ENCODE results near the gene SCFD1.
"Not testable (repeated sequence)": the region's sequence is repeated elsewhere in the genome, so short reads cannot be mapped to it uniquely, and the experiment has no call there.

SCFD1 gene

DNA sequence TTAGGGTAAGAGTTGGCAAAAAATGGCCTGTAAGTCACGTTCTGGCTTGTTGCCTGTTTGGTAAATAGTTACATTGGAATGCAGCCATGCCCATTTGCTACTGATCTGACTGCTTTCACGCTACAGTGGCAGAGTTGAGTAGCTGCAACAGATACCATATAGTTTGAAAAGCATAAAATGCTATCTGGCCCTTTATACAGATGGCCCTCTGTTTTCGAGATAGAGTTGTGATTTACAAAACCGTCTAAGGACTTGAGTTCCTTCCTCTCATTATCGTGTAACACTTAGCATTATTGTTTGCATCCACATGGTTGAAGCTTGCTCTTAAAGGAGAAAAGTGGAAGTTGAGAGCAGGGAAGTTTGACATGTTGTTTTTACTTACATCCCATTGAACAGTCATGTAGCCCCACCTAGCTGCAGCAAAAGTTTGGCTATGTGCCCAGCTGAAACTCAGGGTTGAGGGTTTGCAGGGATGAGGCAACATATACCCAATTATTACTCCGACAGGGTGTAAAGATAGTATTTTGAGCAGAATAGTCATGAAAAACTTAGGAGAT is 11.3 kb upstream of the SCFD1 start:
- peak in 19 of 58 donors; percentile 1 to 48 (median 17) for DNase-seq

DNA sequence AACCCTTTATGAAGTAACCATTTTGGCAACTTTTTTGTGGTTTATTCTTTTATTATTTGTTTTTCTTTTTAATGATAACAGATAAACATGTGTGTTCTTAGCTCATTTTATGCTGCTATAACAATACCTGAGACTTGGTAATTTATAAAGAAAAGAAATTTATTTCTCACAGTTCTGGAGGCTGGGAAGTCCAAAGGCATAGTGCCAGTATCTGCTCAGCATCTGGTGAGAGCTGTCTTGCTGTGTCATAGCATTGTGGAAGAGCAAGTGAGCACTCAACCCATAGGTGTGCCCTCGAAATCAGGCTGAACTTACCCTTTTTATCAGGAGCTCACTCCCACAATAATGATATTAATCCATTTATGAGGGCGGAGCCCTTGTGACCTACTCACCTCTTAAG is 8.0 kb upstream of the SCFD1 start:
- no peak for DNase-seq

DNA sequence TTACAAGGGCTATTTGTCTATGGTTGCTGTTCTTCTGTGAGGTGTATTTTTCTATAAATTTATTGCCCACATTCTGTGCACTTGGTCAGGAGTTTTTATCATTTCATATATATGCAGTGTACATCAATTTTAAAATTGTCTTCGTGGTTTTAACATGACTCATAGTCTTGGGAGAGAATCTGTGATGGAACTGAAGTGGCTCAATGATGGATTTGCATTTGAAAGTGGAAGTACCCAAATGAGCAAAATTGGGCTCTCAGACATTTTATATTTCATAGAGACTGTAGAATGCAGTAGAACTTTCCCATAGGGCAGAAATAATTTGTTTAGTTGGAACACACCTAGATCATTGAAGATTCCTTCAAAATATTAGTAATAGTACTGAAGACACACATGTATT is 1.9 kb upstream of the SCFD1 start:
- no peak for DNase-seq

DNA sequence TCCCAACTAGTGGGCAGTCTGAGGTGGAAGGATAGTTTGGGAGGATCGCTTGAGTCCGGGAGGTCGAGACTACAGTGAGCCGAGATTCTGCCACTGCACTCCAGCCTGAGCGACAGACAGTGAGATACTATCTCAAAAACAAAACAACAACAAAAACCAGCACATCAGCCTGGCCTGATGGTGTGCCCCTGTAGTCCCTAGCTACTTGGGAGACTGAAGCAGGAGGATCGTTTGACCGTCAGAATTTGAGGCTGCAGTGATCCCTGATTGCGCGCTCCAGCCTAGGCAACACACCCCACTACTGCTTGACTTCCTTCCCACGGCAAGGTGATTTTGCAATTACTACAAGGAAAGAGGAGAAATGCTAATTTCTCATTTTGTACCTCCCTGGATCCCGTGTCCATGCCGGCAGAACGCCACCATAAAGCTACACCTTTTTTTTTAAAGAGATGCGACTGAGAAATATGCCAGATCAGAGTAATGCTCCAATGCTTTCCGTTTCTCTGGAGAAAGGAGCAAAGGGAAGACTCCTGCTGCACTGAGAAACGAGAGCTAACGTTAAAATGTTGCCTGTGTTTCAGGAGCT is 672 bp upstream of the SCFD1 start:
- peak in 13 of 58 donors; percentile 5 to 67 (median 16) for DNase-seq

DNA sequence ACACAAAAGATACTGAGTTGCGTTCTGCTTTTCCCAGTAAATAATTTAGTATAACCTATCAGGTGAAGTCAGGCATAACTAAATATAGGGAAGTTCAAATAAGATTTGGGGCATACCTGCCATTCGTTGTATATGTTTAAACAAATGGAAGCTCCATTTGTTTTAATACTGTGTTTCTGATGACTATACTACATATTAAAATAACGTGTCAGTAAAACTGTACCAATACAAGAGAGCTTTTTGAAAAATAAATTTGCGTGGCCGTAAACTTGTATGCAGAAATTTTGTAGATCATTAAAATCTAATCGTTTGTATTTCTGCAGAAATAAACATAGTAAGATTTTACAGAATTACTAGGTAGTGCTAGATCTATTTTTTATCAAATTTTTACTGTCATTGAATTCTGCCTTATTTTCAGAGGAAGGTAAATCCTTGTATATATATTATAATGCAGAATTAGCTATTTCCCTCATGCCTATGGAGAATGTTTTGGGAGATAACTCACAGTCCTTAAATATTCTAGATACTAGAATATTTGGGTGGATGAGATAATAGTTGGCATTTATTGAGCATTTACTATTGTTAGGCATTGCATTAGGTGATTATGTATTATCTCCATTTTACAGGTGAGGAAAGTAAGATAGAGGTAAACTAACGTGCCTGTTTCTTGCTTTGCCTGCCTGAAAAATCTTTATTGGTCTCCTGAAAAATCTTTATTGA is 1.5 kb downstream of the SCFD1 start:
- DNase-seq, result no peak

DNA sequence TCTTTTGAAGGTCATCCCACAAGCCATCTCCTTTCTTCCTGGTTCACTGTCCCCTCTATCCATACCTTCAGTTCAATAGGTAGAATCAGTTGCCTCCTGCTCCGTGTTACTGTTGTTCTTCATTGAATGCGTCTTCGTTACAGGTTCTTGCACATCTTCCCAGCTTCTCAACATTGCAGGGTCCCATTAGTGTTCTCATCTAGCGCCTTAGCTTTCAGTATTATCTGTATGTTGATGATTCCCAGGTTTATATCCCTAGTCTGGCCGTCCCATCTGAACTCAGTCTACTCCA is 2.0 kb downstream of the SCFD1 start:
- DNase-seq, result no peak

DNA sequence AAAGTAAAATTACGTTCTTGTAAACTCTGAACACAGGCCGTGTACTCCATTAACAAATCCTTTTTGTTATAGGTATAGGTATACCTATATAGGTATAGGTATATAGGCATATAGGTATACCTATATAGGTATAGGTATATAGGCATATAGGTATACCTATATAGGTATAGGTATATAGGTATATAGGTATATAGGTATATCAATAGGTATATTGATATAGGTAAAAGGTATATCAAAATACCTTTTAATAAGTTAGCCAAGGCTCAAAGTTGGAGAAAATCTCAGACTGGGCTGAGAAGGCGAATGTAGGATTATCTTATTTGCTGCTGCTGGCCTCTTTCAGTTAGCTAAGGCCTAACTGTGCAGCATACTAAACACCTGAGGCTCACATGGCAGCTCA is 3.4 kb downstream of the SCFD1 start:
- DNase-seq, result no peak

DNA sequence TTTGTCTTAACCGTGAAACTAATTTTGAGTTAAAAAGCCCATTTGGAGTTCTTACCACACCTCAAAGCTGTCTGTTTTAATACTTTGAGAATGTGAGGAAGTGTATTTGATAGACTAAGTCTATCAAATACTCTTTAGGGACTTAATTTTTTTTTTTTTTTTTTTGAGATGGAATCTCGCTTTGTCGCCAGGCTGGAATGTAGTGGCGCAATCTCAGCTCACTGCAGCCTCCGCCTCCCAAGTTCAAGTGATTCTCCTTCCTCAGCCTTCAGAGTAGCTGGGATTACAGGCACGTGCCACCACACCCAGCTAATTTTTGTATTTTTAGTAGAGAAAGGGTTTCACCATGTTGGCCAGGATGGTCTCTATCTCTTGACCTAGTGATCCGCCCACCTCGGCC is 7.3 kb downstream of the SCFD1 start:
- not testable (repeated sequence) for DNase-seq

DNA sequence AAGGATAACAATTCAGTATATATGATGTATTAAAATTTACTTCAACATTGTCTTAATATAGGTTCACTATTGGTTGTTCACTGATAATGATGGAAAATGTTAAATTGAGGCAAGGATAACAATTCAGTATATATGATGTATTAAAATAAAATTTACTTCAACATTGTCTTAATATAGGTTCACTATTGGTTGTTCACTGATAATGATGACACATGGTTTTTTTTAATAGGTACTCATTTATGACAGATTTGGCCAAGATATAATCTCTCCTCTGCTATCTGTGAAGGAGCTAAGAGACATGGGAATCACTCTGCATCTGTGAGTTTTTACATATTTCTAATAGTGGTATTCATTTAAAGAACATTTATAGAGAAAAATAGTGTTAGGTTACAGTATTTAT is 8.1 kb downstream of the SCFD1 start:
- no peak for DNase-seq

DNA sequence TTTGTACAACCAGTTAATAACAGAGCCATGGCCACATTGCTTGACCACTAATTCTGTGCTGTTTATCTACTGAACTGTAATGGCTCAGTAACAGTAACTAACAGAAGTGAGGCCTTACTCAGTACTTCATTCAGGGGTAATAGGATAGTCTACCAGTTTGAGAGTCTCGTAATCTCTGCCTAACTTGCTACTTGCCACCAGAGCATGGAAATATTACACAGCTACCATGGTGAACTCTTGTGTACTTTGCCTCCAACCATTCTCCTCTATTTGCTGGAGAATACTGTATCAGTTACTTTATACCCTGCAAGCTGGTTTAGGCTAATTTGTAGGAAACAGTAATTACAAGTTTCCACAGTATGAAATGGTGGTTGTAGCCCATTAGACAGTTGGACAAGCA is 10.6 kb downstream of the SCFD1 start:
- no peak for DNase-seq

DNA sequence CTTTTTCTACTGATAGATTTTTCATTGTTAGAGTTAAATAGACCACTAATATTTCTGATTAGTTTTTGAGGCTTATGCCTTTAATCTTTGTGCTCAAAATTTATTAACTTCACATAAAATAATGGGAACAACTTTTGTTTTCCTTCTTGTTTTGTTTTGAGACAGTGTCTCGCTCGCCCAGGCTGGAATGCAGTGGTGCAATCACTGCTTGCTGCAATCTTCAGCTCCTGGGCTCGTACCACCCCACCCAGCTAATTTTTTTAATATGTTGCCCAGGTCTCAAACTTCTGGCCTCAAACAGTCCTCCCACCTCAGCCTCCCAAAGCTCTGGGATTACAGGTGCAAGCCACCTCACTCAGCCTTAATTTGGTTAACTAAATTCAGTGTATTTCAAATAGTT is 16.8 kb downstream of the SCFD1 start:
- DNase-seq, result no peak

DNA sequence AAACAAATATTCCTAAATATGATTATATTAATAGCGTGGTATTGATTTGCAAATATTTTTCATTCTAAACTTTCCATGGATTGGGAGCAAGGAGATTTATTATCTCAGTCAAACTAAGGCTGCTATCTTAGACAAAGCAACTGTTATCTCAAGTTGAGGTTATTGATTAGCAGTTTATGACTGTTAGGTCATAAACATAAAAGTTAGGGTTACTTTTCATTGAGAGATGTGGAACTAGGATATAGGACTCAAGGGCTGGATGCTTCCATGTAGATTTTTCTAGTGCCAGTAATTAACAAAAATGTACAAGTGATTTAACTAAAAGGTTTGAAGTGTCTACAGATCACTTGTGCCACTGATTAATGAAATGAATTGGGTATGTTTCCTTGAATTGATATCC is 19.1 kb downstream of the SCFD1 start:
- no peak for DNase-seq

DNA sequence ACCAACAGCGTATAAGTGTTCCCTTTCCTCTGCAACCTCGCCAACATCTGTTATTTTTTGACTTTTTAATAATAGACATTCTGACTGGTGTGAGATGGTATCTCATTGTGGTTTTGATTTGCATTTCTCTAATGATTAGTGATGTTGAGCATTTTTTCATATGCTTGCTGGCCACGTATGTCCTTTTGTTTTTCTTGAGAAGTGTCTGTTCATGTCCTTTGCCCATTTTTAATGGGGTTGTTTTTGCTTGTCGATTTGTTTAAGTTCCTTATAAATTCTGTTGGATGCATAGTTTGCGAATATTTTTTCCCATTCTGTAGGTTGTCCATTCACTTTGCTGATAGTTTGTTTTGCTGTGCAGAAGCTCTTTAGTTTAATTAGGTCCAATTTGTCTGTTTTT is 22.3 kb downstream of the SCFD1 start:
- not testable (repeated sequence) for DNase-seq

DNA sequence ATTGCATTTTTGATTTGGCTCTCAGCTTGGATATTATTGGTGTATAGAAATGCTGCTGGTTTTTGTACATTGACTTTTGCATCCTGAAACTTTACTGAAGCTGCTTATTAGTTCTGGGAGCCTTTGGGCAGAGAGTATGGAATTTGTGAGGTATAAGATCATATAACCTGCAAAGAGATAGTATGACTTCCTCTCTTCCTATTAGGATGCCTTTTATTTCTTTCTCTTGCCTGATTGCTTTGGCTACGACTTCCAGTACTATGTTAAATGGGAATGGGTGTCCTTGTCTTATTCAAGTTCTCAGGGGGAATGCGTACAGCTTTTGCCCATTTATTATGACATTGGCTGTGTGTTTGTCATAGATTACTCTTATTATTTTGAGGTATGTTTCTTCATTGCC is 23.5 kb downstream of the SCFD1 start:
- DNase-seq, result no peak

DNA sequence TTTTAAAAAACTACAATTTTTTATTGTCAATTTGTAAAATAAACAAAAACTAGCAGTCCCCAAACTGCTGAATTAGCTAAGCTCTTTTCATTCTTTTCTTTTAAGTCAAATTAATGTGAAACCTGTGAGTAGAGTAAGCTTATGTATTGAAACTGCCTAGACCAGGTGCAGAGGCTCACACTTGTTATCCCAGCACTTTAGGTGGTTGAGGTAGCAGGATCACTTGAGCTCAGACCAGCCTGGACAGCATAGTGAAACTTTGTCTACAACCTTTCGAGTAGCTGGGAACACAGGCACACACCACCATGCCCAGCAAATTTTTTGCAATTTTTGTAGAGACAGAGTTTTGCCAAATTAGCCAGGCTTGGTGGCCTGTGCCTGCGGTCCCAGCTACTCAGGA is 26.4 kb downstream of the SCFD1 start:
- no peak for DNase-seq

DNA sequence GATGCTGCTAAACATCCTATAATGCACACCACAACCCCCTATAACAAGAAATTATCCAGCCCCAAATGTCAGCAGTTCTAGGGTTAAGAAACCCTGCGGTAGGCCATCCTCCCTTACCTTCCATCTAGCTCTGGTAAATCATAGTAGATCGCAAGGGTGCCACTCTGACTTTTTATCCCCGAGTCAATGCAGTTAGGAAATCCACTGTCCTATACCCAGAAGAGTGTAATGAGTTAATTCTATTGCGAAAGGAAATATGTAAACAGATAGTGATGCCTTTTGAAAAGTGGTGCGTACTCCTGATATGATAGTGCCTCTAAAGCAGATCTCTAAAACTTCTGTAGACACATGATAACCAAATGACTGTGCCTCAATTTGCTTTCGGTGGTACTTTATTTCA is 29.8 kb downstream of the SCFD1 start:
- DNase-seq, result no peak

DNA sequence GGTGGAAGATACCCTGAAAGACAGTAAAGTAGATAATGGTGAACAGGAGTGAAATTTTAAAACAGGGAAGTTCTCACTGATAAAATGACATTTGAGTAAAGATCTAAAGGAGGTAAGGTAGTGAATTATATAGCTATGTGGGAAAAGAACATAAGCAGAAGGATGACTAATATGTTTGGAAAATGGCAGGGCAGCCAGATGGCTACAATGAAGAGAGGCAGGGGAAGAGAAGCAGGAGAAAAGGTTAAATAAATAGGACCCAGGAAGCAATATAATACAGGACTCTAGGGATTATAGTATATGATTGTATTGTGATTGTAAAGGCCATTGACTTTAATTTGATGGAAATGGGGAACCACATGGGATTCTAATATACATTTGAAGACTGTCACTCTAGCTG is 33.0 kb downstream of the SCFD1 start:
- no peak for DNase-seq

DNA sequence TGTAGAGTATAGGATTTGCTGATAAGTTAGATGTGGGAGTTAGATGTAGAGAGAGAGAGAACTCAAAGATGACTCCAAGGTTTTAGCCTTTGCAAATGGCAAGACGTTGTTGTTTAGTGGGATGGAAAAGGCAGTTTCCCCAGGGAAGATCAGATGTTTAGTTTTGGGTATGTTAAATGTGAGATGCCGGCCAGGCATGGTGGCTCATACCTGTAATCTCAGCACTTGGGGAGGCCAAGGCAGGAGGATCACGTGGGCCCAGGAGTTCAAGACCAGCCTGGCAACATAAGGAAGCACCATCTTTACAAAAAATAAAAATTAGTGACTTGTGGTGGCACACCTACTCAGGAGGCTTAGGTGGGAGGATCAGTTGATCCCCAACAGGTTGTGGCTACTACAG is 33.5 kb downstream of the SCFD1 start:
- no peak for DNase-seq

DNA sequence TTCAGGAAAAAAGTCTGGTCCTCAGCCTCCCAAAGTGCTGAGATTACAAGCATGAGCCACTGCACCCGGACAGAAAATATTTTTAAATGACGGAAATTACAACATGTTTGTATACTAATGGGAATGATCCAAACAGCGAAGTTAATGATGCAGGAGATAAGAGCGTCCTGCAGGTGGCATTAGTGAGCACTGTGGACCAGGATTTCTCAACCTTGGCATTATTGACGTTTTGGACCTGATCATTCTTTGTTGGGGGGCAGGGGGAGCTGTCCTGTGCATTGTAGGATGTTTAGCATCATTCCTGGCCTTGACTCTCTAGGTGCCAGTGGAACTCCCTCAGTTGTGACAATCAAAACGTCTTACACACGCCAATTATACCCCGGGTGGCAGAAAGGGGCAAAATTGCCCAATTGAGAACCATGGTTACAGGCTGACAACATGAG is 34.1 kb downstream of the SCFD1 start:
- DNase-seq, result peak in 5 of 58 donors; percentile 0 to 6 (median 2)

DNA sequence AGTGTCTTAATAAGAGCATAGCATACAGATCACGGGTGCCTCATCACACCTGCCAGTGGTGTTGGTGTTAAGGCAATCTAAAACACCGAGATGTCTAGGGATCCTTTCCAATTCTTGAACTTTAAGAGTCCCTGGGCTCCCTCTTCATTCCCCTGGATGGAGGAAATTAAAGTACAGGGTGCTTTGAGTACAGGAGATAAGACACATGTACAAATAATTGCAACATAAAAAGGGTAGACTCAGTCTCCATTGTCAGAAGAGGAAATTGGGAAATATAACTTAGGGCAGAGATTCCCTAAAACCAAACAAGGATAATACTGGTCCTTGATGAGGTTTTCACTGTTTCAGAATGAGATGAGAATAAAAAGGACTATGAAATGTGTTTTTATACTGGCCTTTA is 34.9 kb downstream of the SCFD1 start:
- no peak for DNase-seq

DNA sequence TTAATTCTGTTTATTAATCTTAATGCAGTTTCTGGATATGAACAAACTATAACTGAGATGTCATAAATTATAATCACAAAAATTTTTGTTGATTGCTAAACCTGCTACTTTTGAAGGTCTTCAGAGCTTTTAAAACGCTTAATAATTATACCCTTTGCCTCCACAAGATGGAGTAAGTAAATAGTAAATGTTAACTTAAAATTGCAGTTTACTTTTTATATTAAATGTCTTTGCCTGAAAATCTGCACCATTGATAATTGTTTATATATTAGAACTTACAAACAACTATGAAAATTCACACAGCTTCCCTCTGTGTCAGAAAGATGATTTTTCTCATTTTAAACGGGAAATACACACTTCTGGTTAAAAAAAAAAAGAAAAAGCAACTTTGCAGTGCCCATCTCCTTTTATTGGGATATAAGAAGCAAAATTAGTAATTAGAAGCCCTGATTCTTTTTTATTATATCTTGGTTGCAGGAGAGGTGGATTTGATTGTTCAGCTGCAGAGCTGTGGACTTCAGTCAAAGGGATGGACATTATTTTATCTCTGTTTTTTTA is 35.6 kb downstream of the SCFD1 start:
- DNase-seq, result no peak

DNA sequence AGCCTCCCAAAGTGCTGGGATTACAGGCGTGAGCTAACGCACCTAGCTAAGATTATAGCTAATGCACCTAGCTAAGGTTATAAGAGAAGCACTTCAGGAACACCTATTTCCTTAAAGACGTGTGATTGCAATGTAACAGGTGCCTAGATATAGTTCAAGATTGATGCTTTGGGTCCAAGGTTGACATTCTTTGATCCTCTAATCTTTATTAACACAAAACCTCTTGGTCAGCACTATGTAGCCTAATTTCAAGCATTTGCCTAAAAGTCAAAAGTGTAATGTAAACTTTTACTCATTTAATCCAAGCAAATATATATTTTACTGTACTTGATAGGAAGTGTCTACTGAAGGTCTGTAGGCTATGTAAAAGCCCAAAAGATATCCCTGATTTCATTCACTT is 36.5 kb downstream of the SCFD1 start:
- DNase-seq, result no peak

DNA sequence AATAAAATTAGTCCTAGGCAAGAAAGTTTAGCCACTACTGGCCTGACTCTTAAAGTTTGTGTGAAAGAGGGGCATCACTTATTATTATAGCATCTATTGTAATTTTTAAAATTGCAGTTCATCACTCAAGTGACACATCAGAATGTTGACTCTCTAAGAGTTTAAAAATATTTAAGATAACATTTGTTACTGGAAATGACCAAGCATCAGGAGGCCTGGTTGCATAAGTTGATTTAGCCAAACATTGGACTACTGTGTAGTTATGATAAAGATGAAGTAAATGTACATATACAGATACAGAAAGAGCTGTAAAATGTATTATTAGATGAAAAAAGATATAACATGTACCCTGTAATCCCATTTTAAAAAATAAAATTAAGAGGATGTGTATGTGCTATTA is 47.5 kb downstream of the SCFD1 start:
- no peak for DNase-seq
